LNCAP (cell line): ENCODE results near the gene ATP2B3.

Experiments
- CTCF ChIP-seq: fragments of 450-650 bp; IDR thresholded peaks from 2 replicates; pipeline ENCODE4 v1.5.1; 2017; ENCODE audit warnings: mild to moderate bottlenecking

Gene ATP2B3

GRCh38 chrX:153583433-153583832 is 66.0 kb downstream of the ATP2B3 start:
- TF ChIP-seq CTCF = no peak

GRCh38 chrX:153585827-153586226 is 68.4 kb downstream of the ATP2B3 start:
- TF ChIP-seq CTCF = no peak

- TF ChIP-seq CTCF = no peak
Measured at GRCh38 chrX:153587342-153587741, 69.9 kb downstream of the ATP2B3 start.

GRCh38 chrX:153588021-153588781 is 70.8 kb downstream of the ATP2B3 start:
- TF ChIP-seq CTCF = no peak

GRCh38 chrX:153588782-153589446 is 71.5 kb downstream of the ATP2B3 start:
- no peak for TF ChIP-seq CTCF

- TF ChIP-seq CTCF = no peak
Measured at GRCh38 chrX:153590961-153591956, 73.8 kb downstream of the ATP2B3 start.

GRCh38 chrX:153592091-153592833 is 74.8 kb downstream of the ATP2B3 start:
- TF ChIP-seq CTCF = no peak
